Esophagus squamous epithelium (tissue), 5 donors: Measurements from ENCODE around the gene ASS1. TPM values are rescaled to one million over a fixed set of nuclear protein-coding genes. Genes with fewer than 3 reads are reported as not detected.
"Not testable (repeated sequence)": the region's sequence is repeated elsewhere in the genome, so short reads cannot be mapped to it uniquely, and the experiment has no call there.

ENCODE experiments used
- DNase-seq: peaks from one replicate; lab custom pipeline; 2025; lab: John Stamatoyannopoulos, UW
- H3K27ac ChIP-seq, 4 donors: fragments of 200-600 bp; sonication (generic); one replicate each; pipeline ENCODE4 v1.5.1; 2016 to 2019; ENCODE audit warnings: mild to moderate bottlenecking in 1 of 4
- H3K27me3 ChIP-seq, 4 donors: fragments of 200-600 bp; sonication (generic); 1 replicate in 3 of 4; 2 replicates in 1 of 4; pipeline versions ENCODE4 v1.5.1 to v1.6.0; 2017 to 2021; ENCODE audit warnings: antibody characterized with exemption in 1 of 4
- H3K36me3 ChIP-seq, 3 donors: fragments of 200-600 bp; sonication (generic); one replicate each; pipeline ENCODE4 v1.5.1; 2016 to 2019
- H3K4me1 ChIP-seq, 3 donors: fragments of 200-600 bp; sonication (generic); one replicate each; pipeline ENCODE4 v1.5.1; 2017 to 2019
- H3K4me3 ChIP-seq, 4 donors: fragments of 200-600 bp; sonication (generic); 1 replicate in 3 of 4; 2 replicates in 1 of 4; pipeline ENCODE4 v1.5.1; 2016 to 2019; ENCODE audit warnings: mild to moderate bottlenecking in 2 of 4, moderate library complexity in 1 of 4
- H3K9me3 ChIP-seq, 3 donors: fragments of 200-600 bp; sonication (generic); one replicate each; pipeline ENCODE4 v1.5.1; 2016 to 2019
- POLR2A ChIP-seq, 4 donors: fragments of 450-650 bp; IDR thresholded peaks; one replicate each; pipeline ENCODE4 v1.6.1; 2017; ENCODE audit warnings: antibody characterized with exemption in 4 of 4, mild to moderate bottlenecking in 4 of 4, moderate library complexity in 3 of 4
- WGBS, 2 donors: methylation state at CpG; one replicate each; pipeline ENCODE4 v1.1.5; 2018; 5-methylcytosine and 5-hydroxymethylcytosine counted together
- intact Hi-C: fragments of 100-400 bp; cut with DNase I; formaldehyde crosslinking; loops from one replicate; pipeline ENCODE4 v1.15.0; 2022
- total RNA-seq, 4 donors: library from RNA; depleted of rRNA; stranded (reverse); fragments of >200 nt; gene quantifications; one replicate each; pipeline ENCODE4 v1.1.0, GENCODE V29; 2016
- TF ChIP-seq, protein P1 (sequence below), 6 experiments: fragments of 450-650 bp in 4 of 6; fragments of 200-600 bp in 2 of 6; sonication (generic) in 2 of 6; IDR thresholded peaks; one replicate each; pipeline ENCODE4 v1.5.1; 2016 to 2019; ENCODE audit warnings: antibody characterized with exemption in 6 of 6, mild to moderate bottlenecking in 4 of 6, moderate library complexity in 4 of 6
- donor health status: DM: yes; HTN: yes; CAD: no.

Gene ASS1
- total RNA-seq, 4 donors from 2014 or later = 33.5 to 203 (median 85.2) TPM

GRCh38 chr9:130433168-130433946 lies 11.4 kb upstream of the ASS1 start:
- TF ChIP-seq POLR2A (IDR thresholded peaks at IDR 0.05) = no peak
- TF ChIP-seq, protein P1, sequence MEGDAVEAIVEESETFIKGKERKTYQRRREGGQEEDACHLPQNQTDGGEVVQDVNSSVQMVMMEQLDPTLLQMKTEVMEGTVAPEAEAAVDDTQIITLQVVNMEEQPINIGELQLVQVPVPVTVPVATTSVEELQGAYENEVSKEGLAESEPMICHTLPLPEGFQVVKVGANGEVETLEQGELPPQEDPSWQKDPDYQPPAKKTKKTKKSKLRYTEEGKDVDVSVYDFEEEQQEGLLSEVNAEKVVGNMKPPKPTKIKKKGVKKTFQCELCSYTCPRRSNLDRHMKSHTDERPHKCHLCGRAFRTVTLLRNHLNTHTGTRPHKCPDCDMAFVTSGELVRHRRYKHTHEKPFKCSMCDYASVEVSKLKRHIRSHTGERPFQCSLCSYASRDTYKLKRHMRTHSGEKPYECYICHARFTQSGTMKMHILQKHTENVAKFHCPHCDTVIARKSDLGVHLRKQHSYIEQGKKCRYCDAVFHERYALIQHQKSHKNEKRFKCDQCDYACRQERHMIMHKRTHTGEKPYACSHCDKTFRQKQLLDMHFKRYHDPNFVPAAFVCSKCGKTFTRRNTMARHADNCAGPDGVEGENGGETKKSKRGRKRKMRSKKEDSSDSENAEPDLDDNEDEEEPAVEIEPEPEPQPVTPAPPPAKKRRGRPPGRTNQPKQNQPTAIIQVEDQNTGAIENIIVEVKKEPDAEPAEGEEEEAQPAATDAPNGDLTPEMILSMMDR (IDR thresholded peaks at IDR 0.05) = peak in 5 of 6 experiments; percentile 57 to 87 (median 70)
- peak overlapping the region; percentile 1 to 58 (median 35) for H3K4me3 ChIP-seq
- H3K27ac ChIP-seq = no peak overlapping the region
- peaks cover 0 to 97% (median 0%) of the 10 kb centered on the region in 4 donors for H3K27me3 ChIP-seq
- DNase-seq = no peak
- intact Hi-C loops = no loop called here
- no peaks in the 10 kb centered on the region for H3K36me3 ChIP-seq
- 0 to 27% methylated on average over 1 to 4 of the region's 92 CpGs for WGBS, 2 donors
- H3K9me3 ChIP-seq = peaks cover 0 to 16% (median 3%) of the 10 kb centered on the region in 3 donors
- H3K4me1 ChIP-seq = peaks cover 13 to 29% (median 14%) of the 10 kb centered on the region in 3 donors

DNA sequence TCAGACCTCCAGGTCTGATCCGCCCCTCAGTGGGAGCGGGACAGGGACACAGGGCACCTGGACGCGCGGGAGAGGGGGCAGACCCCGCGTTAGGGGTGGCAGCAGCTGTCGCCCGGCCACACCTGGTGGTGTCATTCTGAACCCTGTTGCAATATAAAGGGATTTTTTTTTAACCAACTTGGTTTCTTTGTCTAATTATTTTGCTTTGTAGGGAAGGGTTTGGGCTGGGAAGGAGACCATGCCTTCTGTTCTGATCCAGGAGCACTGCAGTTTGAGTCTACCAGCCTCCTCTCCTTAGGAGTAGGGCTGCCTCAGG lies 10.9 kb upstream of the ASS1 start:
- intact Hi-C loops = no loop called here
- peak overlapping the region in 2 of 4 donors; percentile 26 to 44 for H3K4me3 ChIP-seq

DNA sequence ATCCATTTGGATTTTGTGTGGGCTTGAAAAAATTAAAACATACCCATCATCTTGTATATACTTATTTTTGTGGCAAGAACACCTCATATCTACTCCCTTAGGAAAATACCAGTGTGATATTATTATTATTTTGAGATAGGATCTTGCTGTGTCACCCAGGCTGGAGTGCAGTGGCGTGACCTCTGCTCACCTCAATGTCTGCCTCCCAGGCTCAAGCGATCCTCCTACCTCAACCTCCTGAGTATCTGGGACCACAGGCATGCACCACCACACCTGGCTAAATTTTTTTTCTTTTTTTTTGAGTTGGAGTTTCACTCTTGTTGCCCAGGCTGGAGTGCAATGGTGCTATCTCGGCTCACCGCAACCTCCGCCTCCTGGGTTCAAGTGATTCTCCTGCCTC lies 10.1 kb upstream of the ASS1 start:
- H3K27ac ChIP-seq, intact Hi-C loops, H3K4me3 ChIP-seq, DNase-seq, H3K36me3 ChIP-seq: not testable (repeated sequence)
- H3K27me3 ChIP-seq = peaks cover 0 to 90% (median 0%) of the 10 kb centered on the region in 4 donors
- H3K4me1 ChIP-seq = peaks cover 13 to 29% (median 14%) of the 10 kb centered on the region in 3 donors
- H3K9me3 ChIP-seq = peaks cover 0 to 16% (median 3%) of the 10 kb centered on the region in 3 donors
- WGBS, 2 donors = 89 to 93% methylated on average over 5 of the region's 5 CpGs

More for the DNA sequence above, 10.9 kb upstream of the ASS1 start:
- 21 to 50% methylated on average over 8 to 9 of the region's 9 CpGs for WGBS, 2 donors
- no peaks in the 10 kb centered on the region for H3K36me3 ChIP-seq
- H3K27me3 ChIP-seq = peaks cover 0 to 97% (median 0%) of the 10 kb centered on the region in 4 donors
- peaks cover 0 to 16% (median 3%) of the 10 kb centered on the region in 3 donors for H3K9me3 ChIP-seq
- H3K27ac ChIP-seq = no peak overlapping the region
- H3K4me1 ChIP-seq = peaks cover 13 to 29% (median 14%) of the 10 kb centered on the region in 3 donors
- TF ChIP-seq, protein P1 (IDR thresholded peaks at IDR 0.05) = no peak
- no peak for TF ChIP-seq POLR2A (IDR thresholded peaks at IDR 0.05)
- DNase-seq = no peak

DNA sequence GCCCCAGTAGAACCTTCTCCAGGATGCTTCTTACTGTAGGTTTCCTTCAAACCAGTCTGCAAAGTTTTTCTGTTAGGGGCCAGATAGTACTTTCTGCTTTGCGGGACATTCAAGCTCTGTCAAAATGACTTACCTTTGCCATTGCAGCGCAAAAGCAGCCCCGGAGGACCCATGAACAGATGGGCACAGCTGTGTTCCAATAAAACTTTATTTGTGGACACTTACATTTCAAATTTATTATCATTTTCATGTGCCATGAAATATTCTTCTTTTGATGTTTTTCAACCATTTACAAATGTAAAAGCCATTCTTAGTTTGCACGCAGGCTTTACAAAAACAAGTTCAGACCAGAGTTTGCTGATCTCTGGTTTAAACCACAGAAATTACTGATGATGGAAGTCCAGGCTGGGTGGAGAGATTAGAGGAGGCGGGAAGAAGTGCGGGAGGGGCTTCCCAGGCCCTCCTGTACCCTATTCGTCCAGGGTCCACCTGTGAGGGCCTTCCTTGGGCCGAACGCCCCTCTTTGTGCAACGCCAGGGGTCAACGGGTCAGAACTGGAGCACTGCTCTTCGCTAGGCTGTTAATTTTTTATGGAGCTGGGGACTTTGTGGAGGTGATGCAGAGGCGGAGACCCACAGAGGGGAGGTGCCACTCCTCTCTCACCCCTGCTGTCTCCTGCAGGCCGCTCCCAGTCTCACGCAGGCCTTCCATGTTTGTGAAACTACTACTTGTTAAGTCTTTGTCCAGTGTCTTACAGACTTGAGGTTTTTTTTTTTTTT lies 7.6 kb upstream of the ASS1 start:
- H3K27me3 ChIP-seq = peaks cover 0 to 65% (median 0%) of the 10 kb centered on the region in 4 donors
- H3K4me1 ChIP-seq = peaks cover 13 to 17% (median 14%) of the 10 kb centered on the region in 3 donors
- TF ChIP-seq, protein P1 (IDR thresholded peaks at IDR 0.05) = no peak
- TF ChIP-seq POLR2A (IDR thresholded peaks at IDR 0.05) = no peak
- H3K4me3 ChIP-seq = no peak overlapping the region
- DNase-seq = no peak
- WGBS, 2 donors = 57 to 60% methylated on average over 11 to 15 of the region's 15 CpGs
- H3K27ac ChIP-seq = no peak overlapping the region
- peaks cover 0 to 23% (median 4%) of the 10 kb centered on the region in 3 donors for H3K9me3 ChIP-seq
- intact Hi-C loops = no loop called here
- H3K36me3 ChIP-seq = no peaks in the 10 kb centered on the region

DNA sequence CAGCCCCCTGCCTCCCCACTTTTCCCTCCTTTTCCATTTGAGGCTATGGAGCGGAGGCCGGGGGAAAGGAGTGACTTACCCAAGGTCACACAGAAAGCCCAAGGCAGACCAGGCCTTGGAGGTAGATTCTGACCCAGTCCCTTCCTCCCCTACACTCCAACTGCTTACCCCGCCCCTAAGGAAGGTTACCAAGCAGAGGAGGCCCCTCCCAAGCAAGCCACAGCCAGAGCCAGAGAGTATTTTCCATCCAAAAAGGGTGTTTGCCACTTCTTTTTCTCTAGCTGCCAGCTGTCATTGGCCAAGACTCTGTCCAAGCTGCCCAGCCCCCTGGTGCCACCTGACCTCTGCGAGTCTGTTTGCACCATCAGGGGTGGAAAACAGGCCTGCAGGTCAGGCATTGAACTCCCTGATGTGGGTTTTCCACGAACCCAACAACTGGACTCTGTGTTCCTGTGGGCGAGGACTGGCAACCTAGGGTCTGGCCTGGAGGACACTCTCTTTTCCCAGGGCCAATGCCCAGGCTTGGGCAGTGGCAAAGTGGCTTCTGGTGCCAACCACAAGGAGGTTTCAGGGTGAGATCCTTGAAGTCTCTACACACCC lies 6.3 kb upstream of the ASS1 start:
- no peak overlapping the region for H3K4me3 ChIP-seq
- H3K27ac ChIP-seq = peak overlapping the region in 1 of 4 donors; percentile 14
- intact Hi-C loops = no loop called here
- H3K27me3 ChIP-seq = peaks cover 0 to 56% (median 0%) of the 10 kb centered on the region in 4 donors
- 80 to 82% methylated on average over 1 to 6 of the region's 6 CpGs for WGBS, 2 donors
- no peaks in the 10 kb centered on the region for H3K36me3 ChIP-seq
- TF ChIP-seq, protein P1 (IDR thresholded peaks at IDR 0.05) = no peak
- no peak for TF ChIP-seq POLR2A (IDR thresholded peaks at IDR 0.05)
- H3K4me1 ChIP-seq = peaks cover 4 to 6% (median 4%) of the 10 kb centered on the region in 3 donors
- peaks cover 0 to 23% (median 4%) of the 10 kb centered on the region in 3 donors for H3K9me3 ChIP-seq
- no peak for DNase-seq
